K562 (cell line): ENCODE data around the gene FARP1. TPM values are rescaled to one million over a fixed set of nuclear protein-coding genes. Genes with fewer than 3 reads are reported as not detected.

Experiments used
- ATAC-seq: fragments of 200-7000 bp; cut with Tn5 transposase; 3 replicates; pipeline ENCODE4 v1.9.1; 2020; ENCODE audit warnings: moderate library complexity
- BruUV-seq: library from RNA; stranded (reverse); fragments of 400-500 nt; replicated peaks from 2 replicates; lab custom pipeline; 2021; lab: Mats Ljungman, UMichigan
- CTCF ChIA-PET: fragments of 300-600 bp; formaldehyde crosslinking; extraction: SDS; loops from one replicate; lab custom pipeline; 2021; ENCODE audit warnings: low intra/inter-chr PET ratio; lab: Yijun Ruan, JAX
- POLR2A ChIA-PET: fragments of 300-600, 350-650 bp; sonication (Branson Sonifier 250); formaldehyde crosslinking; extraction: SDS; loops from one replicate; lab custom pipeline; 2021; ENCODE audit warnings: antibody characterized with exemption, inconsistent platforms; lab: Yijun Ruan, JAX
- DNase-seq, 4 experiments: peaks; one replicate each; pipeline versions ENCODE4 v3.0.0 to v3.0.0-alpha.2; 2011 to 2018; ENCODE audit warnings: low spot score in 3 of 4, mixed read lengths in 3 of 4; ENCODE audit errors: extremely low read depth in 1 of 4
- FAIRE-seq: peaks from 2 replicates; lab custom pipeline; 2011; peaks lifted over from hg19 to GRCh38; lab: Jason Lieb, UNC
- H2AFZ ChIP-seq: 2 replicates; pipeline ENCODE4 v1.6.0; 2011; ENCODE audit warnings: low read depth, low read length, control low read depth, inconsistent platforms
- H3K27ac ChIP-seq: fragments of 200-600 bp; 3 replicates; pipeline ENCODE4 v1.8.0; 2011; ENCODE audit warnings: low read depth, mild to moderate bottlenecking, control low read depth, inconsistent platforms, low read length, moderate library complexity, mixed read lengths; ENCODE audit errors: extremely low read depth
- H3K27me3 ChIP-seq, 2 experiments: fragments of 300-600 bp in 1 of 2; 2 replicates in 1 of 2; 3 replicates in 1 of 2; pipeline versions ENCODE4 v1.6.0 to v1.8.0; 2011; ENCODE audit warnings: inconsistent platforms in 2 of 2, low read length in 2 of 2, mild to moderate bottlenecking in 1 of 2, mixed read lengths in 1 of 2, moderate library complexity in 1 of 2; ENCODE audit not compliant: control insufficient read depth in 2 of 2, insufficient read depth in 2 of 2
- H3K36me3 ChIP-seq: fragments of 300-600 bp; 3 replicates; pipeline ENCODE4 v1.8.0; 2011; ENCODE audit warnings: mild to moderate bottlenecking, low read length, inconsistent platforms; ENCODE audit not compliant: control insufficient read depth, insufficient read depth
- H3K4me1 ChIP-seq, 2 experiments: fragments of 200-600 bp in 1 of 2; replicated peaks in 1 of 2; 2 replicates in 1 of 2; 3 replicates in 1 of 2; pipeline versions ENCODE4 v1.5.1 to v1.8.0; 2011; ENCODE audit warnings: inconsistent platforms in 2 of 2, low read length in 2 of 2, mild to moderate bottlenecking in 1 of 2, mixed read lengths in 1 of 2, moderate library complexity in 1 of 2; ENCODE audit not compliant: control insufficient read depth in 2 of 2, insufficient read depth in 2 of 2
- H3K4me2 ChIP-seq: 2 replicates; pipeline ENCODE4 v1.6.1; 2011; ENCODE audit warnings: low read length, control low read depth, inconsistent platforms, mixed read lengths; ENCODE audit not compliant: insufficient read depth
- H3K4me3 ChIP-seq: fragments of 200-600 bp; sonication (generic), shearing (Covaris generic); 2 replicates; pipeline ENCODE4 v1.5.1; 2016; ENCODE audit warnings: control low read depth, inconsistent platforms
- H3K79me2 ChIP-seq: fragments of 200-600 bp; 3 replicates; pipeline ENCODE4 v1.8.0; 2011; ENCODE audit warnings: low read length, inconsistent platforms; ENCODE audit not compliant: control insufficient read depth, insufficient read depth
- H3K9ac ChIP-seq, 2 experiments: 2 replicates each; pipeline versions ENCODE4 v1.6.0 to v1.6.1; 2011; ENCODE audit warnings: low read depth in 2 of 2, low read length in 2 of 2, control low read depth in 1 of 2, inconsistent platforms in 1 of 2, mild to moderate bottlenecking in 1 of 2, mixed read lengths in 1 of 2; ENCODE audit not compliant: insufficient read depth in 1 of 2
- H3K9me1 ChIP-seq: one replicate; pipeline ENCODE4 v1.6.0; 2011; ENCODE audit warnings: inconsistent platforms, mild to moderate bottlenecking, low read length, moderate library complexity; ENCODE audit not compliant: control insufficient read depth, insufficient read depth
- H3K9me3 ChIP-seq: replicated peaks from 2 replicates; pipeline ENCODE4 v1.5.1; 2011; ENCODE audit warnings: low read depth, low read length, inconsistent platforms; ENCODE audit not compliant: control insufficient read depth, insufficient read depth
- H4K20me1 ChIP-seq: replicated peaks from 2 replicates; pipeline ENCODE4 v1.6.1; 2011; ENCODE audit warnings: low read length, inconsistent platforms, mixed read lengths; ENCODE audit not compliant: control insufficient read depth, insufficient read depth
- ARID1B ChIP-seq: fragments of 450-650 bp; IDR thresholded peaks from 2 replicates; pipeline ENCODE4 v1.6.1; 2016; ENCODE audit warnings: antibody characterized with exemption, mild to moderate bottlenecking, inconsistent platforms
- GABPB2 ChIP-seq: fragments of 250-450 bp; sonication (Bioruptor Pico); conservative IDR thresholded peaks from 2 replicates; pipeline ENCODE4 v1.5.1; 2021; ENCODE audit warnings: mild to moderate bottlenecking
- LARP7 ChIP-seq: fragments of 450-650 bp; IDR thresholded peaks from 2 replicates; pipeline ENCODE4 v1.6.1; 2016
- MTA3 ChIP-seq: fragments of 450-650 bp; formaldehyde crosslinking; IDR thresholded peaks from 2 replicates; pipeline ENCODE4 v1.6.1; 2017; ENCODE audit warnings: mild to moderate bottlenecking, borderline replicate concordance
- PHB ChIP-seq: fragments of 250-450 bp; sonication (Bioruptor Pico); IDR thresholded peaks from 2 replicates; pipeline ENCODE4 v1.5.0; 2021
- WGBS: fragments of 100-300 bp; shearing (Covaris generic); methylation state at CpG from one replicate; pipeline ENCODE4 v1.1.6; 2016; ENCODE audit warnings: low coverage, mixed read lengths; ENCODE audit not compliant: insufficient coverage; ENCODE audit errors: missing lambda C conversion rate; 5-methylcytosine and 5-hydroxymethylcytosine counted together
- in situ Hi-C: fragments of 300-500 bp; cut with MboI; formaldehyde crosslinking; loops from 4 replicates; pipeline ENCODE4 v1.15.0; 2018; ENCODE audit warnings: inconsistent platforms, mixed read lengths
- intact Hi-C: fragments of 100-400 bp; cut with micrococcal nuclease; formaldehyde crosslinking; loops from 2 replicates; pipeline ENCODE4 v1.14.2; 2022
- polyA plus RNA-seq, 8 experiments: library from polyadenylated mRNA; depleted of rRNA in 4 of 8; stranded (reverse) in 5 of 8; unstranded in 3 of 8; fragments of >200 nt; fragmentation: Nextera tagmentation in 2 of 8; fragmentation: Illumina TruSeq in 1 of 8; extraction: Ambion mirVana in 2 of 8; extraction: Trizol in 1 of 8; gene quantifications; 2 replicates each; pipeline versions ENCODE4 v1.2.1 to v1.2.3, GENCODE V29; 2011 to 2014; ENCODE audit warnings: inconsistent platforms in 1 of 8, missing spikeins in 1 of 8
- total RNA-seq, 7 experiments: library from RNA; depleted of rRNA in 6 of 7; stranded (reverse); fragments of >200 nt in 6 of 7; fragmentation: Illumina TruSeq in 2 of 7; extraction: Trizol in 2 of 7; gene quantifications; 2 replicates each; pipeline versions ENCODE4 v1.2.1 to v1.2.3, GENCODE V29; 2011 to 2021; ENCODE audit warnings: low replicate concordance in 1 of 7
- TF ChIP-seq, protein P1 (sequence below): fragments of 450-650 bp; formaldehyde crosslinking; IDR thresholded peaks from 2 replicates; pipeline ENCODE4 v1.4.0; 2020; ENCODE audit warnings: mild to moderate bottlenecking

The FARP1 gene
- total and polyA plus RNA-seq, 9 of the 15 experiments (the other 6 are each of a cell fraction or from before 2014, with no cell fraction given) = 0.03 to 0.29 (median 0.05) TPM; not detected in 3

DNA sequence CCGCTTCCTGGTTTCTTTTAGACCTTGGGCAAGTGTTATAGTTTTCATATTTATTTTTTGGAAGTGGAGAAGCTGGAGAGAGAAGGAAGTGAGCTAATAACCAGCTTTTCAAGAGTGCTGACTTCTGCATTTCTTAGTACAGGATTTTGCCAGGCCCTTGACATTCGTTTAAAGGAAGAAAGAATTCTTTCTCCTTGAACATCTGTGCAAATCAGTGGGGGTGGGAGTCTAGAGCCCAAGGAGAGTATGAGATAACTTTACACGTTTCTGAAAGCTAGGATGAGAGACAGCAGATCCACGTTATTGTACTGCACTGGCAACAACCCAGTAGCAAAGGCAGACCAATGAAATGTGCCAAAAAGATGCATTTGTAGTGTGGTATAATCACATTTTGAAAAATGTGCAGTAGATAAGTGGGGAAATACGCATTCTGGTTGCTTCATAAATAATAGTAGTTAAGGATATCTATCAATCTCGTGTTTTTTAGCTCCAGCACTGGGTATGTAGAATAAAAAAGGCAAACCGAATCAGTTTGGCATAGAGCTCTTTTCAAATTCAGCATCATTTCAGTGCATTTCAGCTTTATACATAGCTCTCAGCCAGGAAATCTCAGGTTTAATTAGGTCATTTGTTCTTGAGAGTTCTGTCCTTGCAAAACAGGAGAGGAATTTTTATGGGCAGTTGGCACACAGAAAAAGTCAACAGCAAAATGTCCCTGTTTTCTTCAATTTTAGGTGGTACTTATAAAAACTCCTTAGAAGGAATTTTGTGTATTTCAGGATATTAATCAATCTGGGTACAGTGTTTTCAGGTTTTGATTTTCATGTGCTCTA is 29.9 kb downstream of the FARP1 start:
- in situ Hi-C loops (no loop called here), intact Hi-C loops (no loop called here)
- Histone ChIP-seq H3K9ac (no peak overlapping the region), H3K4me3 (no peak overlapping the region), H4K20me1 (no peaks in the 10 kb centered on the region), H3K36me3 (no peaks in the 10 kb centered on the region), H3K27ac (no peak overlapping the region), H3K9me1 (no peaks in the 10 kb centered on the region), H3K4me2 (no peak overlapping the region), H3K4me1 (peaks cover 0 to 8% of the 10 kb centered on the region in 2 experiments; a peak in 2 of 5 replicates), H3K79me2 (no peaks in the 10 kb centered on the region), H3K9me3 (no peaks in the 10 kb centered on the region), H2AFZ (no peak overlapping the region), H3K27me3 (peaks cover 11 to 32% of the 10 kb centered on the region in 2 experiments)
- CTCF ChIA-PET = no interaction called here
- ATAC-seq (no peak), DNase-seq (no peak), FAIRE-seq (no peak)
- BruUV-seq = no TSS peak
- TF ChIP-seq PHB (CRISPR knock-in tag) (no peak), ARID1B (no peak), MTA3 (no peak), LARP7 (no peak), GABPB2 (CRISPR knock-in tag) (no peak)
- TF ChIP-seq, protein P1, sequence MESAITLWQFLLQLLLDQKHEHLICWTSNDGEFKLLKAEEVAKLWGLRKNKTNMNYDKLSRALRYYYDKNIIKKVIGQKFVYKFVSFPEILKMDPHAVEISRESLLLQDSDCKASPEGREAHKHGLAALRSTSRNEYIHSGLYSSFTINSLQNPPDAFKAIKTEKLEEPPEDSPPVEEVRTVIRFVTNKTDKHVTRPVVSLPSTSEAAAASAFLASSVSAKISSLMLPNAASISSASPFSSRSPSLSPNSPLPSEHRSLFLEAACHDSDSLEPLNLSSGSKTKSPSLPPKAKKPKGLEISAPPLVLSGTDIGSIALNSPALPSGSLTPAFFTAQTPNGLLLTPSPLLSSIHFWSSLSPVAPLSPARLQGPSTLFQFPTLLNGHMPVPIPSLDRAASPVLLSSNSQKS (CRISPR knock-in tag) = no peak
- POLR2A ChIA-PET = no interaction called here
- WGBS = 2% methylated on average over 6 of the region's 7 CpGs
